ENCODE results near the gene RALGPS2.

The RALGPS2 gene

DNA sequence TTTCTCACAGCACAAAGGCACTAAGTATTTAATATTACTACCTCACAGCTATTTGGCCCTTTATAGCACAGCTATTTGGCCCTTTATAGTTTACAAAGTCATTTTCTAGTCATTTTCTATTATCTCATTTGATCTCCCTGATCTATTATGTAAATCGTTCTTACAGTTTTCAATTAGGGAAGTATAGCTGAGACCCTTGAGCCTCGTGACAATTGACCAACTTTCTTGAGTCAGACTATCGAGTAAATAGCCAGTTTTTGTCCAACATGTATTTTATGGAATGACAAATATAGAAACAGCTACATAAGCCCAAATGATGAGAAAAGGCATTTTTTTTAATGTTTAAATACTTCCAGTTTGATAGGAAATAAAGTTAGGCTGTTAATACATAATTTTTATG is 152.9 kb downstream of the RALGPS2 start:
- Histone ChIP-seq H3K27ac (no peak overlapping the region), H3K4me3 (ENCODE audit: low read depth in 1 of 2, low read length in 1 of 2) (no peak overlapping the region), H3K4me1 (ENCODE audit: control insufficient read depth in 1 of 2, insufficient read depth in 1 of 2, low read depth in 1 of 2, low read length in 1 of 2) (no peaks in the 10 kb centered on the region), H3K36me3 (peaks cover 32% of the 10 kb centered on the region), H3K9me3 (no peaks in the 10 kb centered on the region), H3K27me3 (no peaks in the 10 kb centered on the region)
- TF ChIP-seq, protein P1, sequence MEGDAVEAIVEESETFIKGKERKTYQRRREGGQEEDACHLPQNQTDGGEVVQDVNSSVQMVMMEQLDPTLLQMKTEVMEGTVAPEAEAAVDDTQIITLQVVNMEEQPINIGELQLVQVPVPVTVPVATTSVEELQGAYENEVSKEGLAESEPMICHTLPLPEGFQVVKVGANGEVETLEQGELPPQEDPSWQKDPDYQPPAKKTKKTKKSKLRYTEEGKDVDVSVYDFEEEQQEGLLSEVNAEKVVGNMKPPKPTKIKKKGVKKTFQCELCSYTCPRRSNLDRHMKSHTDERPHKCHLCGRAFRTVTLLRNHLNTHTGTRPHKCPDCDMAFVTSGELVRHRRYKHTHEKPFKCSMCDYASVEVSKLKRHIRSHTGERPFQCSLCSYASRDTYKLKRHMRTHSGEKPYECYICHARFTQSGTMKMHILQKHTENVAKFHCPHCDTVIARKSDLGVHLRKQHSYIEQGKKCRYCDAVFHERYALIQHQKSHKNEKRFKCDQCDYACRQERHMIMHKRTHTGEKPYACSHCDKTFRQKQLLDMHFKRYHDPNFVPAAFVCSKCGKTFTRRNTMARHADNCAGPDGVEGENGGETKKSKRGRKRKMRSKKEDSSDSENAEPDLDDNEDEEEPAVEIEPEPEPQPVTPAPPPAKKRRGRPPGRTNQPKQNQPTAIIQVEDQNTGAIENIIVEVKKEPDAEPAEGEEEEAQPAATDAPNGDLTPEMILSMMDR (IDR thresholded peaks at IDR 0.05), result no peak

DNA sequence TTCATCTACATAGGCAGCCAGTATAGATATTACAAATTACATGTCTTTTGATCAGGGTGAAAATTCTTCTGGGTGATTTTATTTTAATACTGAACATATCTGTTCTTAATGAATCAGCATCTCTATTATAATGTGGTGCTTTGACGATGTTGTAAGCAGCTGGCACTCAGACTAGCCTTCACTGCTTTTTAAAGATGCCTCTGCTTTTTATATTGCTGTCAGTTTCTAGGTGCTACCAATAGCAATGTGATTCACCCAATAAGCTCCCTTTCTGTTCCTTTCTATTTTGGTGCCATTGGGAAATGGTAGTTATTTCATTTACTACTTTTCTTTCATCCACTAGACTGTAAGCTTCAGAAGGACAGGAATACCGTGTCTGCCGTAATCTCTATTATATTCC is 156.9 kb downstream of the RALGPS2 start:
- Histone ChIP-seq H3K36me3 (peaks cover 67% of the 10 kb centered on the region), H3K27ac (no peak overlapping the region), H3K4me1 (ENCODE audit: control insufficient read depth in 1 of 2, insufficient read depth in 1 of 2, low read depth in 1 of 2, low read length in 1 of 2) (no peaks in the 10 kb centered on the region), H3K27me3 (no peaks in the 10 kb centered on the region), H3K4me3 (ENCODE audit: low read depth in 1 of 2, low read length in 1 of 2) (no peak overlapping the region), H3K9me3 (no peaks in the 10 kb centered on the region)
- TF ChIP-seq, protein P1 (IDR thresholded peaks at IDR 0.05), result no peak

DNA sequence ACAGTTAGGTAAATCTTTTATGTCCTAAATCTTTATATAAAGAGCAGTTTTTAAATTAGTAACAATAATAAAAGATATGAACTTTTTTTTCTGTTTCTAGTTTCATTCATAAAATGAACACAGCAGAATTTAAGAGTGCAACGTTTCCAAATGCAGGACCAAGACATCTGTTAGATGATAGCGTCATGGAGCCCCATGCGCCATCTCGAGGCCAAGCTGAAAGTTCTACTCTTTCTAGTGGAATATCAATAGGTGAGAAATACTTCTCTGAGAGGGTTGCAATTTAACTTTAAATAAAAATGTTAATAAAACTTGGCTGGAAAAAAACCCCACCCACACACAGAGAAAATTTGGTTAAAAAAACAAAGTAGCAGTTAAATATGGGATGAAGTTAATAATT is 160.8 kb downstream of the RALGPS2 start:
- H3K27me3 ChIP-seq, result no peaks in the 10 kb centered on the region
- H3K4me1 ChIP-seq (ENCODE audit: control insufficient read depth in 1 of 2, insufficient read depth in 1 of 2, low read depth in 1 of 2, low read length in 1 of 2), result no peaks in the 10 kb centered on the region
- H3K9me3 ChIP-seq, result no peaks in the 10 kb centered on the region
- H3K36me3 ChIP-seq, result peaks cover 82% of the 10 kb centered on the region
- TF ChIP-seq, protein P1 (IDR thresholded peaks at IDR 0.05), result no peak
- H3K27ac ChIP-seq, result no peak overlapping the region
- H3K4me3 ChIP-seq (ENCODE audit: low read depth in 1 of 2, low read length in 1 of 2), result no peak overlapping the region

DNA sequence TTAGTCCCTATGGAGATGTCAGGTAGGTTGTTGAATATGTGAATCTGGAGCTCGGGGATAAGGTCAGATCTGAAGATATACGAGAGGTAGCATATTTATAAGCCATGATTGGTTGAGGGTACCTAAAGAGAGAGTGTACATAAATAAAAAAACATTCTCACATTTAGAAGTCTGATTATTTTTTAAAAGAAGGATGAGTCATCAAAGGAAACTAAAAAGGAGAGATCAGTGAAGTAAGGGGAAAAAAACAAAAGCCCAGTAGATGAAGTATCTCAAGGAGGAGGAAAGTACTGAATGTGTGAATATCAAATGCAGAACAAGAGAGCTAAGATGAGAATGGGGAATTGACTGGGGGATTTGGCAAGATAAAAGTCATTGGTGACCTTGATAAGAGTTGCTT is 161.5 kb downstream of the RALGPS2 start:
- Histone ChIP-seq H3K27me3 (no peaks in the 10 kb centered on the region), H3K36me3 (peaks cover 82% of the 10 kb centered on the region), H3K4me1 (ENCODE audit: control insufficient read depth in 1 of 2, insufficient read depth in 1 of 2, low read depth in 1 of 2, low read length in 1 of 2) (no peaks in the 10 kb centered on the region), H3K4me3 (ENCODE audit: low read depth in 1 of 2, low read length in 1 of 2) (no peak overlapping the region), H3K27ac (no peak overlapping the region), H3K9me3 (no peaks in the 10 kb centered on the region)
- TF ChIP-seq, protein P1 (IDR thresholded peaks at IDR 0.05), result no peak

DNA sequence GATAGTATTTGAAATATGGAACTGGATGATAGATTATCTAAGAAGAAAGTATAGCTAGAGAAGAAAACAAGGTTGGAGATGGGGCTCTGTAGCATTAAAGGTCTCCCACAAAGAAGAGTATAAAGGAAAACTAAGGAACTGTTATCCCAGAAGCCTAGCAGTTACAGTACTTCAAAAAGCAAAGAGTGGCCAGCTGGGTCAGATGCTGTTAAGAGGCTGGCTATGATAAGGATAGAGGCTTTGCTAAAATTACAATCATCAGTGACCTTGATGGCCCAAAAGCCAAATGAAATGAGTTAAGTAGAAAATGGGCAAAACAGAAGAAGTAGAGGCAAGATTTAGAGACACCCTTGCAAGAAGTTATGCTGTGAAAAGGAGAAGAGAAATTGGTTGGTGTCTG is 170.9 kb downstream of the RALGPS2 start:
- Histone ChIP-seq H3K4me1 (ENCODE audit: control insufficient read depth in 1 of 2, insufficient read depth in 1 of 2, low read depth in 1 of 2, low read length in 1 of 2) (no peaks in the 10 kb centered on the region), H3K36me3 (peaks cover 58% of the 10 kb centered on the region), H3K9me3 (no peaks in the 10 kb centered on the region), H3K27me3 (no peaks in the 10 kb centered on the region), H3K4me3 (ENCODE audit: low read depth in 1 of 2, low read length in 1 of 2) (no peak overlapping the region), H3K27ac (no peak overlapping the region)
- TF ChIP-seq, protein P1 (IDR thresholded peaks at IDR 0.05), result no peak

DNA sequence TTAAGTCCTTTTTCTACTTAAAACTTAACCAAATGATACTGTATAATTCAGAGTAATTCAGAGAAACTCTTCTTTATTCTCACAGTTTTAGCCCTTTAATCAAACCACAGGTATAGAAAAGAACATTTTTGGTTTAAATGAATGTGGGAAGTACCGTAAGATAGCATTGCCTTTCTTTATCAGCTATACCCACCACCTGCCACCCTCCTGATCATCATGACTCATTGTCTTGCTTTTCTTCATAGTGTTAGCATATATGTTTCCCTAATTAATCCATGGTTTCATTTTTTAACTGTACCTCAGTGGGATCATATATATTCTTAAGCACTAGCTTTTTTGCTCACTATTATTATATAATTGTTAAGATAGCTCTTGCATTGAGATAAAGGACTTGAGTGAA is 173.4 kb downstream of the RALGPS2 start:
- H3K27ac ChIP-seq, result no peak overlapping the region
- no peak overlapping the region for H3K4me3 ChIP-seq (ENCODE audit: low read depth in 1 of 2, low read length in 1 of 2)
- no peaks in the 10 kb centered on the region for H3K9me3 ChIP-seq
- peaks cover 58% of the 10 kb centered on the region for H3K36me3 ChIP-seq
- H3K27me3 ChIP-seq, result no peaks in the 10 kb centered on the region
- TF ChIP-seq, protein P1 (IDR thresholded peaks at IDR 0.05), result no peak
- H3K4me1 ChIP-seq (ENCODE audit: control insufficient read depth in 1 of 2, insufficient read depth in 1 of 2, low read depth in 1 of 2, low read length in 1 of 2), result no peaks in the 10 kb centered on the region

All from neutrophil (primary cell).